BJ (cell line): Measurements from ENCODE around the gene PPP1R14D. TPM values are rescaled to one million over a fixed set of nuclear protein-coding genes. Genes with fewer than 3 reads are reported as not detected.

Experiments
- CTCF ChIA-PET: fragments of 350-600 bp; formaldehyde crosslinking; extraction: SDS; loops from one replicate; lab custom pipeline; 2021; ENCODE audit warnings: antibody characterized with exemption, inconsistent platforms; lab: Yijun Ruan, JAX
- POLR2A ChIA-PET: fragments of 300-600 bp; sonication (Branson Sonifier 250); formaldehyde crosslinking; extraction: SDS; loops from one replicate; lab custom pipeline; 2021; ENCODE audit warnings: antibody characterized with exemption; lab: Charles Lee
- DNase-seq: peaks from one replicate; pipeline ENCODE4 v3.0.0-alpha.2; 2011; ENCODE audit warnings: low read depth
- H3K27me3 ChIP-seq: 2 replicates; pipeline ENCODE4 v1.6.0; 2011; ENCODE audit warnings: low read length; ENCODE audit not compliant: control insufficient read depth, insufficient read depth
- H3K36me3 ChIP-seq: 2 replicates; pipeline ENCODE4 v1.5.1; 2011; ENCODE audit warnings: low read length; ENCODE audit not compliant: control insufficient read depth, insufficient read depth
- H3K4me3 ChIP-seq: 2 replicates; pipeline ENCODE4 v1.5.1; 2011; ENCODE audit warnings: low read depth, mild to moderate bottlenecking, control low read depth, low read length
- polyA plus RNA-seq: library from polyadenylated mRNA; depleted of rRNA; stranded (reverse); fragments of >200 nt; gene quantifications from 2 replicates; pipeline ENCODE4 v1.2.3, GENCODE V29; 2011
- TF ChIP-seq, protein P1 (sequence below): IDR thresholded peaks from 2 replicates; pipeline ENCODE4 v1.5.1; 2011; ENCODE audit warnings: low read depth, mild to moderate bottlenecking, control low read depth, inconsistent platforms, low read length, moderate library complexity; ENCODE audit not compliant: insufficient read depth

The PPP1R14D gene
- polyA plus RNA-seq, 1 experiment: not detected

DNA sequence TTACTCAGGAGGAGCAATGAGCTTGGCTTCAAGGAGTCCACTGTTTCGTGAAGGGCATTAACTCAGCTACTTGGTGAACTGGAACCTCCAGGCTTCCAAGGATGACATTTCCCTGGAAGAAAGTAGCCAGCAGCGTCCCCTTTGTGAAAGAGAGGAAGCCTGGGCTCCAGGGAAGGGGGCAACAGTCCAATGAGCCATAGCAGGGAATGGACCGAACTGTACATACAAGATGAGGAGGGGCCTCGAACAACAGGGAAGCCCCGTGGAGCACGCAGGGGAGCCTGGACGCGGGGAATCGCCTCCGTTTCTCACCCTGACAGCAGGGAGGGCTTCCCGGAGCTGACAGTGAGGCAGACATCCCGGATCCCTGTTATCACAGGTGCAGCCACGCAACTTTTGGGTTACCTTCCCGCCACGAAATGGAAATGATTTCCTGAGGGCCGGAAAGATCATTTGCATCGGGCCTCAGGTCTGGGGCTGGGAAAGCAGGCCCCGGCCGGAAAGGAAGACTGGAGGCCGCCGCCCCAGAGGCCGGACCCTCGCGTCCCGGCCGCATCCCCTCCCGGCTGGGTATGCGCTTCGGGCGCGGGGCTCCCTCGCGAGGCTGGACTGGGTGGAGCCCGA lies 14.9 kb upstream of the PPP1R14D start:
- POLR2A ChIA-PET: interaction anchor here (0.6 kb wide), 1 partner anchor 17 kb away, joined by 3 read pairs; no protein-coding TSS in a partner anchor
- CTCF ChIA-PET: interaction anchor here (1.5 to 8.3 kb wide), 4 partner anchors 12 to 80 kb away, joined by 3 to 81 read pairs (median 9); partner anchors contain the start of genes GCHFR and VPS18
- TF ChIP-seq, protein P1, sequence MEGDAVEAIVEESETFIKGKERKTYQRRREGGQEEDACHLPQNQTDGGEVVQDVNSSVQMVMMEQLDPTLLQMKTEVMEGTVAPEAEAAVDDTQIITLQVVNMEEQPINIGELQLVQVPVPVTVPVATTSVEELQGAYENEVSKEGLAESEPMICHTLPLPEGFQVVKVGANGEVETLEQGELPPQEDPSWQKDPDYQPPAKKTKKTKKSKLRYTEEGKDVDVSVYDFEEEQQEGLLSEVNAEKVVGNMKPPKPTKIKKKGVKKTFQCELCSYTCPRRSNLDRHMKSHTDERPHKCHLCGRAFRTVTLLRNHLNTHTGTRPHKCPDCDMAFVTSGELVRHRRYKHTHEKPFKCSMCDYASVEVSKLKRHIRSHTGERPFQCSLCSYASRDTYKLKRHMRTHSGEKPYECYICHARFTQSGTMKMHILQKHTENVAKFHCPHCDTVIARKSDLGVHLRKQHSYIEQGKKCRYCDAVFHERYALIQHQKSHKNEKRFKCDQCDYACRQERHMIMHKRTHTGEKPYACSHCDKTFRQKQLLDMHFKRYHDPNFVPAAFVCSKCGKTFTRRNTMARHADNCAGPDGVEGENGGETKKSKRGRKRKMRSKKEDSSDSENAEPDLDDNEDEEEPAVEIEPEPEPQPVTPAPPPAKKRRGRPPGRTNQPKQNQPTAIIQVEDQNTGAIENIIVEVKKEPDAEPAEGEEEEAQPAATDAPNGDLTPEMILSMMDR: no peak
- H3K4me3 ChIP-seq: no peak overlapping the region; the same call in 1 of the 2 replicates
- DNase-seq: no peak
- H3K27me3 ChIP-seq: peaks cover 15% of the 10 kb centered on the region
- no peaks in the 10 kb centered on the region for H3K36me3 ChIP-seq

DNA sequence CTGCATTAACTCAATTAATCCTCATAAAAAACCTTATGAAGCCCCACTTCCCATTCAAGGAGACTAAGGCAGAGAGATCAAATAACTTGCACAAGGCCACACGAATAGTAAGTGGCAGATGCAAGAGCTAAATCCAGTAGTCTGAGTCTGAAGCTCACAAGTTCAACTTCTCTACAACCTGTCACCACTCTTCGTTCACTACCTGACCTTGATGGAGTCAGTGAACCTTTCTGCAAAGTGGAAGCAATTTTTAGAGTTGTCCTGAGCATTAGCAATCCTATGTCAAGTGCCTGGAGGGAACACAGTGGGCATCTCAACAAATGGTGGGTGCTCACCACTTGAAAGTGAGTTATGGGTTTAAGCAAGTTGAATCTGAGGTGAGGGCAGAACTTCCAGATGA lies 13.2 kb upstream of the PPP1R14D start:
- POLR2A ChIA-PET: no interaction called here
- CTCF ChIA-PET: interaction anchor here (1.5 to 4.4 kb wide), 2 partner anchors 17 to 53 kb away, joined by 7 to 14 read pairs; partner anchors contain the start of gene VPS18

DNA sequence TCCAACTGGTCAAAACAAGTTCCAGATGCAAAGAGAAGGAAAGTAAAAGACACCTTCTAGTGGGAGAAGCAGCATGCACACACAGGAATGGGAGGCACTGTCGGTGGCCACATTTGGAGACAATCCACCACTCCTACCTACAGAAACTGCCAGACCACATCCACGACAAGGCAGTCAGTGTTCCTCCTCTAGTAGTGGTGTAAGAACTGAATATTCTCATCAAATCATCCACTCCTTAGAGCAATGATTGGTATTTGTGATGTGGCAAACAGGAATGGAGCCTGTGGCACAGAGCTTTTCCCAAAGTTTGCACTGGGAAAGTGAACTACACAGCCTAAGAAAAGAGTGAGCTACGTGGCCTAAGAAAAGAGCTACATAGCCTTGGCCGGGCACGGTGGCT lies 10.2 kb upstream of the PPP1R14D start:
- POLR2A ChIA-PET: no interaction called here
- H3K36me3 ChIP-seq: no peaks in the 10 kb centered on the region
- DNase-seq: no peak
- TF ChIP-seq, protein P1: no peak
- CTCF ChIA-PET: interaction anchor here (0.6 to 3.2 kb wide), 2 partner anchors 19 to 37 kb away, joined by 4 to 19 read pairs; no protein-coding TSS in a partner anchor
- H3K27me3 ChIP-seq: peaks cover 7% of the 10 kb centered on the region
- H3K4me3 ChIP-seq: no peak overlapping the region

More for the DNA sequence above, 13.2 kb upstream of the PPP1R14D start:
- no peak for DNase-seq
- Histone ChIP-seq H3K27me3 (peaks cover 14% of the 10 kb centered on the region), H3K4me3 (no peak overlapping the region), H3K36me3 (no peaks in the 10 kb centered on the region)
- TF ChIP-seq, protein P1: no peak

DNA sequence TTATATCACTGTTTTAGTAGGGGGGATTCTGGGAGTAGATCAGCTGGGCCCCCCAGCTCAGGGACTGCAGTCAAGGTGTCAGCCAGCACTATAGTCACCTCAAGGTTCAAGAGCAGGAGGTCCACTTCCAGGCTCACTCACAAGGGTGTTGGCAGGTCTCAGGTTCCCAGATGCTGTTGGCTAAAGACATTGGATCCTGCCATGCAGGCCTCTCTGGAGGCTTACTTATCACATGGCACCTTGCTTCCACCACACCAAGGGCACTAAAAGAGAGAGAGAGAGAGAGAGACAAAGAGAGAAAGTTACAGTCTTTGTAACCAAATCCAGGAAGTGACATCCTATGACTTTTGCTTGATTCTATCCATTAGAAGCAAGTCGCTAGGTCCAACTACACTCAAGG lies 7.5 kb upstream of the PPP1R14D start:
- H3K4me3 ChIP-seq: no peak overlapping the region
- ChIA-PET CTCF (no interaction called here), POLR2A (no interaction called here)
- TF ChIP-seq, protein P1: no peak
- DNase-seq: no peak
- no peaks in the 10 kb centered on the region for H3K36me3 ChIP-seq
- no peaks in the 10 kb centered on the region for H3K27me3 ChIP-seq

DNA sequence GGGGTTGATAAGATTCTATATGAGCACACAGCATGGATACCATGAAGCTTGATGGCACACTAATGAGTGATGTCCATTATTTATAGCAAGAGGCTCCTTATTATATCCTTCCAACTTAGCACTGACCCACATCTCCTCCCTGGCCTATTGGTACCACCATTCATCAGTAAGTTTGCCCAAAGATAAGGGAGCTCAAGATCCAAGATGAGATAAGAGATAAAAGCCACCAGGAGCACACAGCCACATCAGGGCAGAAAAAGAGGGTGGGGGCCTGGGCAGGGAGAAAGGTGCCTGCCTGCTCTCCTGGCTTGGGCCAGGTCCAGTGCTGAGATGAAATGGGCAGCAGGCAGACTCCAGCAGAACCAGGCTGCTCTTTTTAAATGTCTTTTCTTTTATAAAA lies 4.4 kb upstream of the PPP1R14D start:
- ChIA-PET CTCF (no interaction called here), POLR2A (interaction anchor here (0.6 kb wide), 1 partner anchor 41 kb away, joined by 9 read pairs; the partner anchor contains the start of gene RHOV)
- no peak for DNase-seq

More for the DNA sequence above, 4.4 kb upstream of the PPP1R14D start:
- no peaks in the 10 kb centered on the region for H3K36me3 ChIP-seq
- TF ChIP-seq, protein P1: no peak
- no peaks in the 10 kb centered on the region; the same call in 1 of the 2 replicates for H3K27me3 ChIP-seq
- H3K4me3 ChIP-seq: no peak overlapping the region
